HG03469 (cell line): ENCODE measurements around the gene SYT9.

Source experiments
- ATAC-seq: cut with Tn5 transposase; IDR thresholded peaks from one replicate; pipeline ENCODE4 v1.9.1; 2021; ENCODE audit warnings: mild to moderate bottlenecking, moderate library complexity, moderate number of reproducible peaks; ENCODE audit not compliant: unreplicated experiment

The SYT9 gene

DNA sequence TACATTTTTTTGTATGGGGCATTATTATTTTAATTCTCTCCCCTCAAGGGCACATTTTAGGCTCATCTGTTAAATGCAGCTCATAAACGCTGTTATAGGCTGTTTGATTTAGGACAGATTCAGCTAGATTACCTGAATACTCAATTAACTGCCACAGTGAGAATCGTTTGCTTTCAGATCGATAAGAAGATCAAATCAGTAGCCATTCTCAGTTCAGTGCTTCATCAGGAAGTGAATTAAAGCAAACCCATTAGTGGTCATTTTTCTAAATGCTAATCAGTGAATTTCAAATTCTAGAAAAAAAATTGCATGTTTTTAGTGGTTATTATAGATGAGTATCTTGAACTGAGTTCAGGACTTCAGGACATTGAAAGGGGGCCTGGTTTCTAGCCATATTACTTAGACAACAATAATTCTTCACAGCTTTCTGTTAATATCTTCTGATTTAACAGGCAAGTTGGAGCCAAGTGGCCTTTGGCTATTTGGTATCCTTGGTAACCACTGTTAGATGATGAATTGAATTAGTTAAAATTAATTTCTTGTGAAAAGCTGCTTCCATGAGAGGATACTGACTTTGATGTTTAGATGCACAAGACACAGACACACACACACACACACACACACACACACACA is 18.6 kb downstream of the SYT9 start:
- ATAC-seq, result no peak

DNA sequence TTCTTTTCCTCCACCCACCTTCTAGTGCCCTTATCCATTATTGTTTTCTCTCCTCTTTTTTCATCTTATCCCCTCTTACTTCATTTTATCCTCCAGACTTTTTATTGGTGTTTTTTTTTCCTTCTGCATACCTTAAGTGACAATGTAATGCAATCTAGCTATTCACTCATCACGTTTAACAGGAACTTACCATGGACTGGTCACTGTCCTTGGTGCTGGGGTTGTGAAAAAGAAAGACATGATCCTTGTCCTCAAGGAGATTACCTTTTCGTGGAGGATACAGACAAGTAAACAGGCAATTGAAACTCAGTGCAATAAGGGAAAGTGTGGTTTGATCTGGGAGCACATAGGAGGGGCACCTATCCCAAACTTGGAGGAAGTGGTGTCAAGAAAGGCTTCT is 20.7 kb downstream of the SYT9 start:
- no peak for ATAC-seq

DNA sequence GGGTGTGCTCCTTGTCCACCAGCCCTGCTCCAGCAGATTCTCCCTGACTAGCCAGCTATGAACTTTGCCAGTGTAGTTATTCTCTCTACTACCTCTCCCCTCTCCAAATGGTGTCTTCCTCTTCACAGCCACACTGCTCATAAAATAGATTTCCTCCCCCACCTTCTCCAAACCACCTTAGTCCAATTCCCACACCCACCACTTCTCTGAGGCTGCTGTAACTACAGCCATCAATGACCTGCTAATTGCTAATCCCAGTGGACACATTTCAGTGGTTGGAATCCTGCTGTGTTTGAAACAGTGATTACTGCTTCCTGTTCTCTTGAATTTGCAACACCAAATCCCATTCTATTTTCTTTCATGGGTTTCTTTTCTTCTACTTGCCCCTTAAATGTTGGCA is 23.4 kb downstream of the SYT9 start:
- ATAC-seq, result no peak

DNA sequence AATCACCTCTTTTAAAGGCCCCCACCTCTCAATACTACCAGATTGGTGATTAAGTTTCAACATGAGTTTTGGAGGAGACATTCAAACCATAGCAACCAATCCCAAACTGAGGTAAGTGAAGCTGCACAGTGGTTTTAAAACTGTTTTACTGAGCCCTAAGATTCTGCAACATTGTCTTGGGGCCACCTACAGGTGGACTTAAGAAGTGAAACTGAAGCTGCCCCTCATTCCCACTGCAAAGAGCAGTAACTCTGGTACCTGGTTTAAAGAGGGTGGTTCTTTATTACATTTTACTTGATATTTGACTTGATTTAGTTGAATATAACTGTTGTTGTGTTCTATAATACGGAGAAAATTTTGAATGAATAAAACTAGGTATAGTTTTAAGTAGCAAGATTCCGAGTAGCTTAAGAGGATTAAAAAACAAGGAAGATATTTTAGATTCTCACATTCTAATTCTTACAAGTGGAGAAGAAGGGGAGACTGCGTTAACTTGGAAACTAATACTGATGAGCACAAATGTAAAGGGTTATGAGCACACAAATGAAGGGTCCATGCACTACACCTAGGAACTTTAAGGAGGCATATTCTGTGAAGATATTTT is 26.7 kb downstream of the SYT9 start:
- no peak for ATAC-seq

DNA sequence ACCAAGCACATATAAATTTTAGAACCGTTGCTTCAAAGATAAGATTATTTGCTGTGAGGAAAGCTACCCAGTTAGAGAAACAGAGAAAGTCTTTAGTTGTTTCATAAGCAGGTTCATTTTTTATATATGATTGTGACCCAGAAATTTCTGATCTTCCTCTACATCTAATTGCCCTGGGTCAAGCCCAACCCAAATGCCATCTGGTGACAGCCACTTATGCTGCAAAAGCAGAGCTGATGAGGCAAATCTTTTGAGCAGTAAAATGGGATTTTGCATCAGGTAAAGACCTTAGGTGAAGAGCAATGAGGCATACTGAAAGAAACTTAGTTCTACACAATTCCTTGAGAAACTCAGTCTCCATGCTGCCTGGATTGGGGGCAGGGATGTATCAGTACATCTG is 28.0 kb downstream of the SYT9 start:
- ATAC-seq, result no peak

DNA sequence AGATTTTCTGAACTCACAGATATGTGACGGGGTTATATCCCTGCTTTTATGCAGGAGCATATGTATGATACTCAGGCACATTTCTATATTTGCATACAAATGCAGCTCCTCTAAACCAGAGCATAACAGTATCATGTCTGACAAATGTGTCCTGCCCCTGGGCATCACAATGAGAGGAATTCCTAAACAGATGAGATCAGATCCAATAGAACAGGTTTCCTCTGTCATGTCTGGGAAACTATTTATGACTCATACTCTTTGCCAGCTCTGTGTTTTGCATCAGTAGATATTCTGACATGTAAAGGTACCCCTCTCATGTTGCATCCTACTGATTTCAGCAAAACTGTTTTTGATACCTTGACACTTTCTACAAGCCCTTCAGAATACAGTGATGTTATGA is 29.4 kb downstream of the SYT9 start:
- no peak for ATAC-seq

DNA sequence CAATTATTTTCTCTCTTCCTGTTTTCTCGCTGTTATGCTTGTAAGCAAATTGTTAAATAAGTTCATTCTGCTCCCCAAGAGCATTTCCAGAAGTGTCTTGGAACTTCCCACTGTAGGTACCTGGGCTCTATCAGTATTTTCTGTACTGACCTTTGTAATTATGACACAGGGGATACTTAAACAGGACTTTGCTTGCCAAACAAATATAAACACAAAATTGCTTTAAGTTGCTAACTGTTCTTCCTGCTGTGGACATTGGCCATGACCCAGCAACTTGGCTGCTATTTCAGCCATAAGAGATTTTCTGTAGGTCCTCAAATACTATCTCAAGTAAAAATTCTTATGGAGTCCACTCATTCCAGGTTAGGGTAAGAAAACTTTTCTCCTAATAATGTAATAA is 30.1 kb downstream of the SYT9 start:
- ATAC-seq, result no peak

DNA sequence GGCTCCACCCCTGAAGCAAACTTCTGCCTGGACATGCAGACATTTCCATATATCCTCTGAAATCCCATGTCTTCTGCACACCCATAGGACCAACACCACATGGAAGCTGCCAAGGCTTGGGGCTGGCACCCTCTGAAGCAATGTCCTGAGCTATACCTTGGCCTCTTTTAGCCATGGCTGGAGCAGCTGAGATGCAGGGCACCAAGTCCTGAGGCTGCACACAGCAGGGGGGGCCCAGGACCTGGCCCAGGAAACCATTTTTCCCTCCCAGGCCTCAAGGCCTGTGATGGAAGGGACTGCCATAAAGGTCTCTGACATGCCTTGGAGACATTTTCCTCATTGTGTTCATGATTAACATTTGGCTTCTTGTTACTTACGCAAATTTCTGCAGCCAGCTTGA is 34.5 kb downstream of the SYT9 start:
- ATAC-seq, result no peak

DNA sequence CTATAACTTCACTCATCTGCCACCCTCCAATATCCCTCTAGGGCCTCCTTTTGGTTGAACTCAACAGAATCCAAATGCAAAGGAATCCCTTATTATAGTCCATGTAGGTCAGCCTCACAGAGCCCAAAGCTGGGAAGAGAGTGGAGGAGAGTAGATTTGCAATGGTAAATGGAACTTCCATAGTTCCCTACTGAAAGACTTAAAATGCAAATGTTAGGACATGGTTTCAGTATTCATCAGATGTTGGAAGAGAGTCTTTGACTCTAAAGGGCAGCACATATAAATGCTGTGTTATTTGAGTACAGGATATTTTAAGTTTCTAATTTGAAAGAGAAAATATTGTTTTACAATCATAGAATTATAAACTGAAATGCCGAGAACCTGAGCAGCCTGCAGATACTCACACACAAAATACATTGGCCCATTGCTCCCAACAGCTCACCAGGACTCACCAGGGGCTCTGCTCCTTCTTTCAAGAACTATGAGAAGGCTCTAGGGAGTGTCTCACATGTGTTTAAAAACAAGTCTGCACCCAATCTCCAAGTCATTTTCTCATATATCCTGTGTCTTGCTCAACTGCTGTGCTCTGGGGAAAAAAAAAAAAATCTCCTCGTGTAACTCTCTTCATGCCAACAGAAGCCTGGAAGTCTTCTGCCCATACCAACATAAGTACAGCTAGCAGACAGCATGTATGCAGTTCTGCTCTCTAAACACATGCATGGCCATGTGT is 39.6 kb downstream of the SYT9 start:
- ATAC-seq, result no peak

DNA sequence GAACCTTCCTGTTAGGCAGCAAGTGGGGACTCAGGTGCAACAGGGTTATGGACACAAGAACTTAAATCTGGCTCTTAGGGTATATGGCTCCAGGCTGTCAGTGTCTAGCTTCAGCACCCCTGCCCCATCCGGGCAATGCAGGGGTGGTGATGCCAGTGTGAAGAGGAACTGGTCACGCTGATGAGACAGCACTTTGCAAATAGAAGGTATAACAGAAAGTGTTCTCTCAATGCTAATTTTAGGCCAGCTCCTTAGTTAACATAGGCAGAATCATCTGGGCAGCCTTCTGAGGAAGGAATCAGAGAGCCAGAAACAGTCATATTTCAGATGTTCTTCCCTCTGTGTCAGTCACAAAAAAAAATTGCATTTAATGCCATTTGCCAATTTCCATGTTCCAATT is 41.2 kb downstream of the SYT9 start:
- no peak for ATAC-seq

DNA sequence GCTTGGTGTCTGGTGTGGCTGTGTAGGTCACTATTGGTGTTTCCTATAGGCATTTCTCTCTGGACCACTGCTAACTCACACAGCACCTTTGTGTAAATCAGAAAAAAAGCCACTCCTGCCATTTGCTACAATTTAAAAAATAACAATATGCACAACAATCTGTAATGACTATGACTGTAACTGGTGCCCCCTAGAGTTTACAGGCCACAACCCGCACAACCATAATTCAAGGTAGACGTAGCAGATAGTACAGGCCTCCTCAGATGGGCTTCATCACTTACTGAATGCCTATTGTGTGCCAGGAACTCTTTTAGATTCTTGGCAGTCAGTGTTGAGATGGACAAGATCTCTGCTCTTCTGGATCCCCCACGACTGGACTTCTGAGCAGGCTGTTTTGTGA is 47.7 kb downstream of the SYT9 start:
- no peak for ATAC-seq

DNA sequence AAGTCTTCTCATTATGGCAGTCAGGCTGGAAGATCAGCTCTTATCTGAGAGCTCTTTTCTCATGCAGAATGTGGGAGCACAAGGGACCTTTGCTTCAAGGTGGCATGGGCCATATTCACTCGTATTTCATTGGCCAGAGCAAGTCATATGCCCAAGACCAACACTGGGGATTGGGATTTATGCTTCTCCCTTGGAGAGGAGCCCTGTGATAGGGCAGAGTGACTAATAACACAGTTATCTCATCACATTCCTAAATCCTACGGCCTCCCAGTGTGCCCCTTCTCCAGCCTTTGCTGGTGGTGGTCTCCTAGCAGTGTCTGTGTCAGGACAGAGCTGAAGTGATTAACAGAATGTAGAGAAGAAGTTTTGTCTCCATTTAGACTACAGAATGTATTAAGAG is 48.6 kb downstream of the SYT9 start:
- no peak for ATAC-seq

DNA sequence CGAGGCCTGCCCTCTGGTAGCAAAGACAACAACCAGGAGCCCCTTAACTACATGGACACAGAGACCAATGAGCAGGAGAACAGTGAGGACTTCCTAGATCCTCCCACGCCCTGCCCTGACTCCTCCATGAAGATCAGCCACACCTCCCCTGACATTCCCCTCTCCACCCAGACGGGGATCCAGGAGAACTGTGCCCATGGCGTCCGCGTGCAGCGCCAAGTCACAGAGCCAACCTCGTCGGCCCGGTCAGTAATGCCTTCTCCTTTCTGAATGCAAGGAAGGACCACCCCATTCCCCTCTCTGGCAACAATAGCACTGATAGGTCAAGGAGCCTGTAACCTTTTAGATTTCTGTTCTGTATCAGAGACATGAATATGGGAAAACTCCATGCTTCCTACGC is 51.4 kb downstream of the SYT9 start:
- ATAC-seq, result no peak

DNA sequence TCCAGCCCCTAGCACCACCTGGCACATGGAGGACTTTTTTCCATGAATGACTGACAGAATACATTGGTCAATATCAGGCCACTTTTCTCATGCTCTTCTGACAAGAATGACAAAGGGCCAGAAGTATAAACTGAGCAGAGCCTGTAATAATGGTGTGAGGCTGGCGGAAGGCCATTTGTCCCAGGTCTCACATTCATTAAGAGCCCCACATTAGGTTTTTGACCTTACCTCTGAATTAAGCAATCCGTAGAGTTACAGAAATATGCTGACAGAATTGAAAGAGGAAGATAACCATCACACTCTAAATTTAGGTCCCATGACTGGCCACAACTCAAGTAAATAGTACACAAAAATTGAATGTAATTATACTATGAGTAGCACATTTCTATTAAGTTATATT is 55.2 kb downstream of the SYT9 start:
- no peak for ATAC-seq

DNA sequence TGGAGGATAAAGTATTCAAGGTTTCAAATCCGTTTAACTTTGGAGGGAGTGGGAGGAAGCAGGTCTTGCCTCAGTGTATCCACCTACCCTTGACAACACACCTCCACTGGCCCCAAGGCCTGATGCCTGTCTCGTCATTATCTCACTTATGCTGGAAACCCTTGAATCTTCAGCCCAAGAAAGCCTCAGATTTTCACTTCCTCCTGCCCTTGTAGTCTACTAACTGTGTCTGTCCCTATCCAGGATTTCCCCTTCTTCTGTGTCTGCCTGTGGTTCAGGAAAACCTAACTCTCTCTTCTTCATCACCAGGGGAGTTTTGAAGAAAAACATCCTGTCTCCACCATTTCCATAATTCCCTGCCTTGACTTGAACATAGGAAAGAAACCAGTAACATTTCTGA is 56.1 kb downstream of the SYT9 start:
- ATAC-seq, result peak; percentile 70

DNA sequence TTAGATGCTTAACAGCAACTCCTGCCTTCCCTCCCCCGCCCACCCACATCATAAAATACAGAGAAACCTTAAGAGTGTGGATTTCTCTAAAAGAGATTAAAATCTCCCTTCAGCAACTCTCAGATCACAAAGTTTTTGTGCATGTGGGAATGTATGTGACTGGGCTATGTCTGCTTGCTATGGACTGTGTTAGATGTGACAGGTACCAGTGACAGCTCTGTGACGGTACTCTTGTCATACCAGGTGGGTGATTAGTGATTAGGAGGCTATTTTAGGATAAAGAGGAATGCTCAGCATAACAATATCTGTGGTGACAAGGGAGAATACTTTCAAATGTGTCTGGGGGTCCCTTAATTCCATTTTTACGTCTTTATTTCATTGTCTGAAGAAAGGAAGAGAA is 60.2 kb downstream of the SYT9 start:
- ATAC-seq, result no peak

DNA sequence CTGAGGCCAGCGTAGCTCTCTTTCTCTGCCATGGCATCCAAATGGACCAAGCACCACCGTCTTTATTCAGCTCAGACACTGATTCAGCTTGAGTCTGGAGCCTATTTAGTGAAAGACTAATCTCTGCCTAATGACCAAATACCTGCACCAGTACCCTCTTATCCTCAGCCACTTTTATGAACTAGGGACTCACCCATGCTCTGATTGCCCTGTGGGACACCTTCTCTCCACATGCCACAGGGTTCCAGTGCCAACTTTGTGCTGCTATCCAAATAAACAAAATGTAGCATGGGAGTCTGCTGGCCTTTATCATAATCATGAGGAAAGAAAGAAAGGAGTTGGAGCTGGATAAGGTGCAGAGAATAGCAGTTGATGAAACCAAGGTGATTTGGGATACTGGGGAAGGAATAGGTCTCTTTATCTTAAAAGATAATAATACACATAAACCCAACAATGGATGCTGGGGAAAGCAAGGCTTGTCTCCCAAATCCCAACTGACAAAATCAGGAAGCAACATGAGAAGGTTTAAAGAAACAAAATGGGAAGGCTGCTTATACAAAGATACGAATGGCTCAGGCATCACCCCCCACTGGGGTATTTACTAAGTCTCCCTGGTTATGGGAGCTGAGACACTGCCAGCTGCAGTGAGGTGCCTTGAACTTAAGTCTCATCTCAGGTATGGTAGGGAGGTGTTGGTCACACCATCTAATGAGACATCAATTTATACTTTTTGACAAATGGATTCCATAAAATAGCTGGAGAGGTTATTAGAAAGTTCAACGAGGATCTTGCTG is 63.3 kb downstream of the SYT9 start:
- no peak for ATAC-seq

DNA sequence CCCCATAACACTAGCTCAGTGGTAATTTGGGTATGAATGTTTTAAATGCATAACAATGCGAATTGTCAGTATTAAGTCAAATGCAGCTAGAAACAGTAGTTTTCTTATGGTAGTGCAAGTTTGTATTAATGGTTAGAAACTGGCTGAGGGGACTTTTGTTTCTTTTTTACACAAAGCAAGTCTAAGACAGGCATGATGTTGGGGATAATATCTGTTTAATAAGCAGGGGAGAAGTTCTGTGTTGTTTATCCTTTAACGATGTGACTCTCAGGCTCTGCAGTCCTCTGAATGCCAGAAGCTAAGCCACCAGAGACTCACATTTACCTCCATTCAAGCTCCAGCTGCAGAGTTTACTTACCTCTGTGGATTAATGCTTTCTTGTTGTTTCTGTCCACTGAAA is 67.8 kb downstream of the SYT9 start:
- no peak for ATAC-seq

DNA sequence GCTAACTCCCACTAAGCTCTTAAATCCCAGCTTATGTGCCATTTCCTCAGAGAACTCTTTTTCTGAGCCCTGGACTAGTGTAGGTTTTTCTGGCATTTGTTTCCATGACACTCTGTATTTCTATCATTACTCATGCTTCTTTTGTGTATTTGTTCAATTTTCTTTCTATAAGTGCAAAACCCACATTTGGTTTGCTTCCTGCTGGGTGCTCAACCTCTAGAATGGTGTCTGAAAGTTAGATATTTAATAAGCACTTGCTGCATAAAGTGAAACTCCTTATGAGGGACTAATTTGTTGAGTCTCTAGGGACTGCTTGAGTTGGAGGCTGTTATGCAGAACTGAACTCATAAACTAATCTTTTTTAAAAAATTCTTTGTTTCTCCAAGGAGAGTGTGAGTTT is 68.6 kb downstream of the SYT9 start:
- ATAC-seq, result no peak

DNA sequence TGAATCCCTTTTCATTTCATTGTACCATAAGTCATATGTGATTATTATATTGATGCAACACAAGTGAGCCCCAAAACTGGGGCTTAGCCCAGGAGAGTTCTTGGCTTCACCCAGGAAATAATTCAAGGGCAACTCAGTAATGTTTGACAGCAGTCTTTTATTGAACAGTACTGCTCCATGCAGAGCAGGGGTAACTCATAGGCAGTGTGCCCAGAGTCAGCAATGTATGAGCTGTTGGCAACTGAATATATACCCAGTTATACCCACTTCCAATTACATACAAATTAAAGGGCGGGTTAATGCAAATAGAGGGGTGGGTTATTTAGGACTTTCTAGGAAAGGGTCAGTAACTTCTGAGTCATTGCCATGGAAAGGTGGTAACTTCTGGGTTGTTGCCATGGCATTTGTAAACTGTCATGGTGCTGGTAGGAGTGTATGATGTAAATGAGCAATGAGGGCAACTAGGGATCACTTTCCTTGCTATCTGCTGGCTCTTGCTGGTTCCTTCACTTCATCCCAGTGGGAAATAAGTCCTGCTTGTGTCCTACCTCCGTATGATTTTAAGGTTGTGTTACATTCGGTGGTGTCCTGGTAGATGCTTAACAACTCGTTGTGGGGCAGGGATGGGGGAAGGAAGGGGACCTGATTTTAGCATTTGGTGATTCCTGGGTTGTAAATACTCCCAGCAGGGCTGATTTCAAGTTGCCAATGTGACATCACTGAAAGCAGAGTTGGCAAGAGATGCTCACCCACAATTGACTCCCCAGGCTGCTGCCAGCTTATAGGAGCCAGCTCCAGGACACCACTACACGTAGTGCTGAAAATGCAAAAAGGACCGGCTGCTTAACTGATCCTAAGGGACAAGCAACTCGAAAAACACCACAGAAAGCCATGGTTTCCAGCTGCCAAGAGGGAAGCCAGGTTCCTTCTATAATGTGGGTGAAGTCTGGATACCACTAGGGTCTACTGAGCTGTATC is 70.1 kb downstream of the SYT9 start:
- ATAC-seq, result no peak

DNA sequence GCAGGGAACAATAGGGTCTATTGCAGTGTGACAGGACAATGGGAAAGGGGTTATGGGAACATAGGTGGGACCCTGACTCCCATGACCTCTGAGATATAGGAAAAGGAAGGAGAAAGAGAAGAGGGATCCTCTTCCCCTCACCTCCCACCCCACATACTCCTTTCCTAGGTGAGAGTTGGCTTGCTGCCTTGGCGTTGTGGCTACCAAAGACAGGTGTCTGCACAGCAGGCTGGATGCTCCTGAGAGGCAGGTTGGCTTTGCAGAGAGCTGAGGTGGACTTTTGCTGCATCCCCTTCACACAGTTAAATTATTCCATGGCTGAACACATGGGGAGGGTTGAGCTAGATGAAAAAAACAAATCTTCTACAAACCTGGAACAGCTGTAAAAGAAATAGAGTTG is 80.7 kb downstream of the SYT9 start:
- no peak for ATAC-seq
